ENCODE results near the gene CIITA.

CIITA gene

DNA sequence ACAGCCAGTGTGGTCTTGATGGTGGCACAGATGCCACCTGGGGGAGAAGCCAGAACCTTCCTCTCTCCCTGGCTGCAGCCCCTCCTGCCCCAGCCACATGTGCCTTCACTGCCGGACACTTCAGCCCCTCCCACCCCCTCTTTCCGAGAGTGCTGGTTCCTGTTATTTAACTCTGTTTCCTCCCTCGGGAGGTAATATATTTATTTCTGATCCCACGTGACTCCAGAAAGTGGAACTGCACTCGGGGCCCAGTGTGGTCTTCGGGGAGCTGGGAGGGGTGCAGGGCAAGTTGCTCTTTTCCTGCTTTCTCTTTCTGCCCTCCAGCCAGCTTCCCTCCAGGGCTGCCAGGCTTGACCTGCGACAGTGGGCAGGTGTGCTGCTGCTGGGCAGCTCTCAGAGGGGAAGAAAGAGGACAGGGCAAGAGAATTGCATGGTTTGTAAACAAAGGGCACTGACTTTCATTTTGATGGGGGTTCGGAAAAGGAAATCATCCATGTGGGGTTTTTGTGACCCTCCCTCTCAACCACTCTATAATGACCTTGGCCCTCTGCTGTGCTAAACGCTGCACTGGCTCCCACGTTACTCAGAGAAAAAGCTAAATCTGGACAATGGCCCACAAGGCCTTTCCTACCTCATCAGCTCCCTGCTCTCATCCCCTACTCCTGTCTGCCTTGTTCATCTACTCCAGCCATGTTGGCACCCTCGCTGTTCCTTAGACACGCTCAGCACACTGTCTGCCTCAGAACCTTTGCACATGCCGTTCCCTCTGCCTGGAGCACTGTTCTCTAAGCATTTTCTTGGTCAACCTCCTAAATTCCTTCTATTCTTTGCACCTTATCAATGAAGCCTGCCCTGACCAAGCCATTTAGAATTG, 8.2 kb upstream of the CIITA start:
- peak overlapping the region; percentile 6 for H3K27ac Mint-ChIP-seq
- no peaks in the 10 kb centered on the region for H3K9me3 Mint-ChIP-seq
- peaks cover 25% of the 10 kb centered on the region for H3K27me3 Mint-ChIP-seq
- no peak overlapping the region for H3K4me3 Mint-ChIP-seq
- H3K36me3 Mint-ChIP-seq: no peaks in the 10 kb centered on the region
- H3K4me1 Mint-ChIP-seq: peaks cover 15% of the 10 kb centered on the region

GRCh38 chr16:10870137-10870776, 6.7 kb upstream of the CIITA start:
- H3K4me1 Mint-ChIP-seq: peaks cover 15% of the 10 kb centered on the region
- H3K27ac Mint-ChIP-seq: no peak overlapping the region
- no peaks in the 10 kb centered on the region for H3K9me3 Mint-ChIP-seq
- no peaks in the 10 kb centered on the region for H3K36me3 Mint-ChIP-seq
- H3K4me3 Mint-ChIP-seq: no peak overlapping the region
- peaks cover 23% of the 10 kb centered on the region for H3K27me3 Mint-ChIP-seq

- H3K4me3 Mint-ChIP-seq: no peak overlapping the region
- H3K27ac Mint-ChIP-seq: no peak overlapping the region
Measured at GRCh38 chr16:10870808-10871156, 6.2 kb upstream of the CIITA start.

GRCh38 chr16:10871157-10871991, 5.6 kb upstream of the CIITA start:
- Mint-ChIP-seq H3K9me3 (no peaks in the 10 kb centered on the region), H3K27me3 (peaks cover 31% of the 10 kb centered on the region), H3K27ac (no peak overlapping the region), H3K4me1 (peaks cover 17% of the 10 kb centered on the region), H3K36me3 (no peaks in the 10 kb centered on the region), H3K4me3 (no peak overlapping the region)

More at GRCh38 chr16:10870808-10871156, 6.2 kb upstream of the CIITA start:
- H3K4me1 Mint-ChIP-seq: peaks cover 15% of the 10 kb centered on the region
- no peaks in the 10 kb centered on the region for H3K36me3 Mint-ChIP-seq
- H3K9me3 Mint-ChIP-seq: no peaks in the 10 kb centered on the region
- peaks cover 27% of the 10 kb centered on the region for H3K27me3 Mint-ChIP-seq

GRCh38 chr16:10876315-10876714, 687 bp upstream of the CIITA start:
- Mint-ChIP-seq H3K4me1 (peaks cover 32% of the 10 kb centered on the region), H3K27me3 (peaks cover 50% of the 10 kb centered on the region), H3K36me3 (no peaks in the 10 kb centered on the region), H3K27ac (no peak overlapping the region), H3K4me3 (no peak overlapping the region), H3K9me3 (no peaks in the 10 kb centered on the region)

GRCh38 chr16:10877472-10877946, 507 bp downstream of the CIITA start:
- no peaks in the 10 kb centered on the region for H3K36me3 Mint-ChIP-seq
- peaks cover 37% of the 10 kb centered on the region for H3K4me1 Mint-ChIP-seq
- peak overlapping the region; percentile 30 for H3K4me3 Mint-ChIP-seq
- H3K27ac Mint-ChIP-seq: peak overlapping the region; percentile 30
- no peaks in the 10 kb centered on the region for H3K9me3 Mint-ChIP-seq
- H3K27me3 Mint-ChIP-seq: peaks cover 51% of the 10 kb centered on the region

DNA sequence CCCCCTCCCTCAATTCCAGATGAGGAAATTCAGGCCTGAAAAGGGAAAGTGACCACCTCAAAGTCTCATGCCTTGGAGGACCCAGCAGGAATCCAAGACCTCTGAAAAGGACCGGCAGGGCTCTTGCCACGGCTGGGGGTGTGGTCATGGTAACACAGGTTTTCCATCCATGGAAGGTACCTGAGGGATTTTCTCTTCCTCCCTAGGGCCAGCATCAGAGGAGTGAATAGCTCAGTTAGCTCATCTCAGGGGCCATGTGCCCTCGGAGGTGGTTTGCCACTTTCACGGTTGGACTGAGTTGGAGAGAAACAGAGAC, 1.3 kb downstream of the CIITA start:
- no peaks in the 10 kb centered on the region for H3K36me3 Mint-ChIP-seq
- peaks cover 37% of the 10 kb centered on the region for H3K4me1 Mint-ChIP-seq
- peak overlapping the region; percentile 90 for H3K4me3 Mint-ChIP-seq
- H3K9me3 Mint-ChIP-seq: no peaks in the 10 kb centered on the region
- no peak overlapping the region for H3K27ac Mint-ChIP-seq
- H3K27me3 Mint-ChIP-seq: peaks cover 46% of the 10 kb centered on the region

GRCh38 chr16:10878644-10879501, 1.9 kb downstream of the CIITA start:
- Mint-ChIP-seq H3K9me3 (no peaks in the 10 kb centered on the region), H3K27ac (peak overlapping the region; percentile 8), H3K27me3 (peaks cover 45% of the 10 kb centered on the region), H3K4me3 (peak overlapping the region; percentile 90), H3K36me3 (no peaks in the 10 kb centered on the region), H3K4me1 (peaks cover 37% of the 10 kb centered on the region)

- Mint-ChIP-seq H3K4me1 (peaks cover 37% of the 10 kb centered on the region), H3K9me3 (no peaks in the 10 kb centered on the region), H3K4me3 (peak overlapping the region; percentile 90), H3K27me3 (peaks cover 48% of the 10 kb centered on the region), H3K36me3 (no peaks in the 10 kb centered on the region), H3K27ac (no peak overlapping the region)
Measured at GRCh38 chr16:10879681-10880589, 2.9 kb downstream of the CIITA start.

GRCh38 chr16:10880594-10881452, 3.8 kb downstream of the CIITA start:
- Mint-ChIP-seq H3K36me3 (no peaks in the 10 kb centered on the region), H3K27ac (no peak overlapping the region), H3K27me3 (peaks cover 43% of the 10 kb centered on the region), H3K9me3 (no peaks in the 10 kb centered on the region), H3K4me3 (no peak overlapping the region), H3K4me1 (peaks cover 37% of the 10 kb centered on the region)

DNA sequence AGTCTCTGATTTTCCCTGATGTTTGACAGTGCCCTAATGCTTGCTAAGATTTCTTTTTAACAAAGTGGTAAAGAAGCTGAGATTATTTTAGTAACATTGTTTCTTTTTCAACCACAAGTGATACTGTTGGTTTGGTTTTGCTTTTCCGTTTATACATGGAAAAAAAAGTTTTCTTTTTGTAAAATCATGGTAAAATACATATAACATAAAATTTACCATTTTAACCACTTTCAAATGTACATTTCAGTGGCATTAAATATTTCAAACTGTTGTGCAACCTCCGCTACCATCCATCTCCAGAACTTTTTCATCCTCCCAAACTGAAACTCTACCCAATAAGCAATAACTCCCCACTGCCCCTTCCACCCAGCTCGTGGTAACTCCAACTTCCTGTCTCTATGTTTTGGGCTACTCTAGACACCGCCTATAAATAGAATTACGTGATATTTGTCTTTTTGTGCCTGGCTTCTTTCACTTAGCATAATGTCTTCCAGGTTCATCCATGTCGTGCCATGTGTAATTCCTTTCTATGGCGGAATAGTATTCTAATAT, 4.6 kb downstream of the CIITA start:
- Mint-ChIP-seq H3K27me3 (peaks cover 39% of the 10 kb centered on the region), H3K4me1 (peaks cover 32% of the 10 kb centered on the region), H3K4me3 (no peak overlapping the region), H3K9me3 (no peaks in the 10 kb centered on the region), H3K27ac (no peak overlapping the region), H3K36me3 (no peaks in the 10 kb centered on the region)

GRCh38 chr16:10883004-10883403, 6.0 kb downstream of the CIITA start:
- H3K9me3 Mint-ChIP-seq: no peaks in the 10 kb centered on the region
- peaks cover 18% of the 10 kb centered on the region for H3K4me1 Mint-ChIP-seq
- H3K27ac Mint-ChIP-seq: no peak overlapping the region
- peaks cover 30% of the 10 kb centered on the region for H3K27me3 Mint-ChIP-seq
- no peak overlapping the region for H3K4me3 Mint-ChIP-seq
- H3K36me3 Mint-ChIP-seq: no peaks in the 10 kb centered on the region

DNA sequence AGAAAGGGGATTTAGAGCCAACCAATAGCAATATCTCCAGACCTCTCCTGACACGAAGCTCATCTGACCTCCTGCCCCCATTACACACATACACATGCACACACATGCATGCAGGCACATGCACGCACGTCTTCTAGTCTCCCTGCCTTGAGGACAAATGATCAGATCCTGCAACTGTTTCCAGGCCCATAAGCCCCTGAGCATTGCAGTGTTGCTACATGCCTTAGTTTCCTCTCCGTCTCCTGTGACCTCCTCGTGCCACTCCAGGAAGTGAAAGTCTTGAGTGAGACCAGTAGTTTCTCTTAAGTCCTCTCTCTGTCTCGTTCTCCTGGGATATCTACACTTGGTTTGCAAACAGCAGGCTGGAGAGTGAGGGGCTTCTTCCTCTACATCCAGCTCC, 8.2 kb downstream of the CIITA start:
- Mint-ChIP-seq H3K27me3 (peaks cover 27% of the 10 kb centered on the region), H3K9me3 (no peaks in the 10 kb centered on the region), H3K36me3 (no peaks in the 10 kb centered on the region), H3K4me1 (peaks cover 5% of the 10 kb centered on the region), H3K4me3 (no peak overlapping the region), H3K27ac (no peak overlapping the region)

Data from activated naive CD4-positive, alpha-beta T cell treated with anti-CD3 and anti-CD28 coated beads, Interleukin-2, amount 50 U/mL, for 24 hours (primary cell).